ENCODE data around the gene EPS8L2. TPM values are rescaled to one million over a fixed set of nuclear protein-coding genes. Genes with fewer than 3 reads are reported as not detected.

Gene EPS8L2
- polyA plus RNA-seq, 3 donors, result 0.55 TPM; not detected in 2

DNA sequence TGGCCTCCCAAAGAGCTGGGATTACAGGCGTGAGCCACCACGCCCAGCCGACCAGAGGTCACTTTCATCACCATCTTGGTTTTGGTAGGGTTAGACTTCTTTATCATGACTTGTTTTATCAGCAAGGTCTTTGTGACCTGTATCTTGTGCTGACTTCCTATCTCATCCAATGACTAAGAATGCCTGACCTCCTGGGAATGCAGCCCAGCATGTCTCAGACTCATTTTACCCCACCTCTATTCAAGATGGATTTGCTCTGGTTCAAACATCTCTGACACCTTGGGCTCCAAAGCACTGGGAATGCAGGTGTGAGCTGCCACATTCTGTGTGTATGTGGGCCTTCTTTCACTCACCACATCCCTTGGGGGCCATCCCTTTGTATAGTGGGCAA lies 36.1 kb downstream of the EPS8L2 start:
- intact Hi-C loops (cut with micrococcal nuclease), result no loop called here
- Histone ChIP-seq H4K20me1 (ENCODE audit: insufficient read depth, low read length) (no peaks in the 10 kb centered on the region), H3K36me3 (replicated peaks in 1 of 2; ENCODE audit: control insufficient read depth in 1 of 2, insufficient read depth in 2 of 2, low read length in 2 of 2) (no peaks in the 10 kb centered on the region), H3K27me3 (ENCODE audit: control insufficient read depth in 2 of 2, insufficient read depth in 2 of 2, low read length in 2 of 2) (peaks cover 0 to 4% of the 10 kb centered on the region in 2 donors), H3K9ac (ENCODE audit: insufficient read depth, low read length, poor library complexity, severe bottlenecking) (no peak overlapping the region), H3K9me3 (replicated peaks in 1 of 2; ENCODE audit: control insufficient read depth in 1 of 2, insufficient read depth in 1 of 2, low read length in 2 of 2) (no peaks in the 10 kb centered on the region), H3K79me2 (ENCODE audit: insufficient read depth, low read length) (peaks cover 7% of the 10 kb centered on the region), H3K4me2 (replicated peaks; ENCODE audit: extremely low read depth, low read length, poor library complexity, severe bottlenecking) (no peak overlapping the region), H3K4me1 (ENCODE audit: control insufficient read depth in 1 of 2, insufficient read depth in 2 of 2, low read length in 2 of 2) (peaks cover 18 to 33% of the 10 kb centered on the region in 2 donors), H3K27ac (ENCODE audit: low read depth in 1 of 2, low read length in 2 of 2) (no peak overlapping the region), H3K4me3 (replicated peaks in 1 of 3; ENCODE audit: low read depth in 2 of 3, low read length in 3 of 3) (no peak overlapping the region), H2AFZ (ENCODE audit: insufficient read depth, low read depth, low read length, poor library complexity, severe bottlenecking) (no peak overlapping the region)
- no peaks in the 10 kb centered on the region for H3K9me3 Mint-ChIP-seq
- peaks cover 24% of the 10 kb centered on the region for H3K4me1 Mint-ChIP-seq
- no peak for DNase-seq
- TF ChIP-seq, protein P1, sequence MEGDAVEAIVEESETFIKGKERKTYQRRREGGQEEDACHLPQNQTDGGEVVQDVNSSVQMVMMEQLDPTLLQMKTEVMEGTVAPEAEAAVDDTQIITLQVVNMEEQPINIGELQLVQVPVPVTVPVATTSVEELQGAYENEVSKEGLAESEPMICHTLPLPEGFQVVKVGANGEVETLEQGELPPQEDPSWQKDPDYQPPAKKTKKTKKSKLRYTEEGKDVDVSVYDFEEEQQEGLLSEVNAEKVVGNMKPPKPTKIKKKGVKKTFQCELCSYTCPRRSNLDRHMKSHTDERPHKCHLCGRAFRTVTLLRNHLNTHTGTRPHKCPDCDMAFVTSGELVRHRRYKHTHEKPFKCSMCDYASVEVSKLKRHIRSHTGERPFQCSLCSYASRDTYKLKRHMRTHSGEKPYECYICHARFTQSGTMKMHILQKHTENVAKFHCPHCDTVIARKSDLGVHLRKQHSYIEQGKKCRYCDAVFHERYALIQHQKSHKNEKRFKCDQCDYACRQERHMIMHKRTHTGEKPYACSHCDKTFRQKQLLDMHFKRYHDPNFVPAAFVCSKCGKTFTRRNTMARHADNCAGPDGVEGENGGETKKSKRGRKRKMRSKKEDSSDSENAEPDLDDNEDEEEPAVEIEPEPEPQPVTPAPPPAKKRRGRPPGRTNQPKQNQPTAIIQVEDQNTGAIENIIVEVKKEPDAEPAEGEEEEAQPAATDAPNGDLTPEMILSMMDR (IDR thresholded peaks at IDR 0.05), result no peak
- peak overlapping the region in 1 of 7 donors; percentile 31 for H3K27ac Mint-ChIP-seq
- peaks cover 6 to 17% (median 14%) of the 10 kb centered on the region in 3 donors for H3K27me3 Mint-ChIP-seq (ENCODE audit: low read depth in 3 of 3)
- H3K36me3 Mint-ChIP-seq, result no peaks in the 10 kb centered on the region
- WGBS (ENCODE audit: insufficient coverage), result 100% methylated on average over 3 of the region's 3 CpGs
- no peak overlapping the region for H3K4me3 Mint-ChIP-seq

DNA sequence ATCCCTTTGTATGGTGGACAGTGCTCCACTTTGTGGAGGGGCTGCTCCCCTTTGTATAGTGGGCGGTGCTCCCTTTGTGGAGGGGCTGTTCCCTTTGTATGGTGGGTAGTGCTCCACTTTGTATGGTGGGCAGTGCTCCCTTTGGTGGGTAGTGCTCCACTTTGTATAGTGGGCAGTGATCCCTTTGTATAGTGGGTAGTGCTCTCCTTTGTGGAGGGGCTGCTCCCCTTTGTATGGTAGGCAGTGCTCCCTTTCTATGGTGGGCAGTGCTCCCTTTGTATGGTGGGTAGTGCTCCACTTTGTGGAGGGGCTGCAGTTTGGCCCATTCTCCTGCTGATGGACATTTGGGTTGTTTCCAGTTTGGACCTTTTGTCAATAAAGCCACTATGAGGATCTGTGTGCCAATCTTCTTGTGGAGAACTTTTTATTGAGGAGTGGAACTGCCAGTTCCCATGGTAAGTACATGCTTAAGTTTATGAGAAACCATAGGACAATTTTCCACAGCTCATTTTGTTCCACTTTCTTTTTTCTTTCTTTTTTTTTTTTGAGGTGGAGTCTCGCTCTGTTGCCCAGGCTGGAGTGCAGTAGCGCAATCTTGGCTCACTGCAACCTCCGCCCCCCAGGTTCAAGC lies 36.7 kb downstream of the EPS8L2 start:
- Histone ChIP-seq H2AFZ (ENCODE audit: insufficient read depth, low read depth, low read length, poor library complexity, severe bottlenecking) (no peak overlapping the region), H3K27me3 (ENCODE audit: control insufficient read depth in 2 of 2, insufficient read depth in 2 of 2, low read length in 2 of 2) (peaks cover 0 to 4% of the 10 kb centered on the region in 2 donors), H3K9me3 (replicated peaks in 1 of 2; ENCODE audit: control insufficient read depth in 1 of 2, insufficient read depth in 1 of 2, low read length in 2 of 2) (no peaks in the 10 kb centered on the region), H4K20me1 (ENCODE audit: insufficient read depth, low read length) (peaks cover 4% of the 10 kb centered on the region), H3K27ac (ENCODE audit: low read depth in 1 of 2, low read length in 2 of 2) (no peak overlapping the region), H3K4me1 (ENCODE audit: control insufficient read depth in 1 of 2, insufficient read depth in 2 of 2, low read length in 2 of 2) (peaks cover 13 to 32% of the 10 kb centered on the region in 2 donors), H3K36me3 (replicated peaks in 1 of 2; ENCODE audit: control insufficient read depth in 1 of 2, insufficient read depth in 2 of 2, low read length in 2 of 2) (no peaks in the 10 kb centered on the region), H3K4me2 (replicated peaks; ENCODE audit: extremely low read depth, low read length, poor library complexity, severe bottlenecking) (no peak overlapping the region), H3K79me2 (ENCODE audit: insufficient read depth, low read length) (peaks cover 13% of the 10 kb centered on the region), H3K4me3 (replicated peaks in 1 of 3; ENCODE audit: low read depth in 2 of 3, low read length in 3 of 3) (no peak overlapping the region), H3K9ac (ENCODE audit: insufficient read depth, low read length, poor library complexity, severe bottlenecking) (no peak overlapping the region)
- no peaks in the 10 kb centered on the region for H3K9me3 Mint-ChIP-seq
- DNase-seq, result no peak
- intact Hi-C loops (cut with micrococcal nuclease), result no loop called here
- H3K4me3 Mint-ChIP-seq, result no peak overlapping the region
- peaks cover 18% of the 10 kb centered on the region for H3K4me1 Mint-ChIP-seq
- WGBS (ENCODE audit: insufficient coverage), result 80% methylated on average over 1 of the region's 4 CpGs
- no peak overlapping the region for H3K27ac Mint-ChIP-seq
- no peaks in the 10 kb centered on the region for H3K36me3 Mint-ChIP-seq
- H3K27me3 Mint-ChIP-seq (ENCODE audit: low read depth in 3 of 3), result peaks cover 6 to 12% (median 9%) of the 10 kb centered on the region in 3 donors
- TF ChIP-seq, protein P1 (IDR thresholded peaks at IDR 0.05), result no peak
